ENCODE results near the gene CEP135.
"Not testable (repeated sequence)": the region's sequence is repeated elsewhere in the genome, so short reads cannot be mapped to it uniquely, and the experiment has no call there.

The CEP135 gene

DNA sequence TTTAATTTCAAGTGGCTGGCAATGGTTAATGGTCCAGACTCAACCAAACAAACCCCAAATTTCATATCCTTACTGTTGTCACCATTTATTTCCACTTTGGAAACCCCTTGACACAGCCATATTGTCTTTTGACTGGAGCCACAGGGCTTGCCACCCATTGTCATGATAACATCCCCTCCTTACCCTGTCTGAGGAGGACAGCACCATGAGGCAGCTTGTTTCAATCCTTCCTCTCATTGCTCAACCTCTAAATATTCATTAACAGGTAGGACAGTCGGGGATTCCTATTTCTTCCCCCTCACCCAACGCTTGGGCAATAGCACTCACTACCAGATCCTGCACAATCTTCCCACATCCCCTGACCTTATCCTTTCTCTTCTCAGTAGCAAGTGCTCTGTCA, 92.1 kb downstream of the CEP135 start:
- DNase-seq, result no peak

DNA sequence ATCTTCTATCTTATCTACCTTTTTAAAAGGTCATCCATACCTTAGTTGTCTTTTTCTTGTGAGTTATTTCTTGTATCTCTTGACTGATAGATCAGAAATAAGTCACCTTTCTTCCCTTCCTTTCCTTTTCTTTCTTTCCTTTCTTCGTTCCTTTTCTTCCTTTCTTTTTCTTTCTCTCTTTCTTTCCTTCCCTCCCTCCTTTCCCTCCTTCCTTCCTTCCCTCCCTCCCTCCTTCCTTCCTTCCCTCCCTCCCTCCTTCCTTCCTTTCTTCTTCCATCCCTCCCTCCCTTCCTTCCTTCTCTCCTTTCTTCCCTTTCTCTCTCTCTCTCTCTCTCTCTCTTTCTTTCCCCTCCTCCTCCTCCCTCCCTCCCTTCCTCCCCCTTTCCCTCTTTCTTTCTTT, 93.5 kb downstream of the CEP135 start:
- no peak for DNase-seq

DNA sequence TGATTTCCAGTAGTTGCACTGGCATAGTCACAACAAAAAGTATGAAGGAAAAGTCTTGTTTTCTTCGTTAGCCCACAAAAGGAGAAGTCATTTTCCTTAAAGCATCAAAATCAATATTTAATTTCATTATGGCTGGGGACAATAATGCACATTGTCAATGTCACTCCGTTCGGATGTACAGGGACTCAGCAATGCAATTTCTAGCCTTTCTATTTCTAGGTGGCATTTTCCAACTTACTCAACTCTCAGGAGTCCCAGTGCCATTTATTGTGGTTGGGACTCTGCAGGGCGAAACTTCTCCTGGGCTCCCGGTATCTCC, 99.6 kb downstream of the CEP135 start:
- DNase-seq, result no peak

DNA sequence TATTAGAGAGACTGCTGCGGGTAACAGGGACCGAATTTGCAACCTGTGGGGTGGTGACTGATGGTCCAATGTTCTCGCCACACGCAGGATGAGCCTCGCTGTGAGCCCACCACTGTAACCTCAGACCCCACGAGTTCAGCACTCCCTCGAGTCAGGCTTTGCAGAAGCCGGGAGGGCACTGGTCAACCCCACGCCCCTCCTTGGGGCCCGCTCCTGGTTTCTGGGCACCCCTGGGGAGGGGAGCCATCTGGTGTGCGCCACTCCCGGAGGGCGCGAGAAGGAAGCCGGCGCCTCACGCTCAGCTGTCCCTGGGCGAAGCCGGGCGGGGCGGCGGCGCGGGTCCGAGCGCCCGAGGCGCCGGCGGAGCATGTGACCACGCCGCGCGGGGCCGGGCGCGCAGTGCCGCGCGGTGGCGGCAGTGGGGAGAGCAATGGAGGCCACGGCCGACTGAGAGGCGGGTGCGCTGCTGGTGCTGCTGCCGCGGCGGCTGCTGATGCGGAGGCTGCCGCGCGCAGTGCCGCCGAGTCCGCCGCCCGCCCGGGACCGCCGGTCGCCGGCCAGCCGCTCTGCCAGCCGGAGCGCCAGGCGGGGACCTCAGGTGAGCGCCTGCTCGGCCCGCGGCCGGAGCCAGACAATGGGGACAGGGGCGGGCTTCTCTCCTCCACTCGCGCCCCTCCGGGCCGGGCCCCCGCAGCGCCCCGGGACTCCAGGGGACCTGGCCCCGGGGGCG, 100.1 kb downstream of the CEP135 start:
- peak; percentile 73 for DNase-seq

DNA sequence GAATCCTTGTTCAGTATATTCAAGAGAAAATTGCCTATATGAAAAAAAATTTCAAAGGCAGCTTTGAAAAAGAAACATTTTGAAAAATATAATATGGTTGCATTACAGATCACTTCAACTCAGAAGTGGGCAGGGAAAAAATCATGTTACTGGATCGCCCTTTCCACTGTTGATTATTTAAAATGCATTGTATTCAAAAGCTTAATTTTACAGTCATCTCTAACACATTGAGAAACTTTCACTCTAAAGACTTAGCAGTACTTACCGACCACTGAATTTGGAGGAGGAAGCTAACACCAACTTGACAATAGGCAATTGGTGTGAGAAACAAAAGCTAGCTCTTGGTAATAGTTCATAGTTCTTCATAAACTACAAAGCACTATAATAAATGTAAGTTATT, 101.9 kb downstream of the CEP135 start:
- no peak for DNase-seq

DNA sequence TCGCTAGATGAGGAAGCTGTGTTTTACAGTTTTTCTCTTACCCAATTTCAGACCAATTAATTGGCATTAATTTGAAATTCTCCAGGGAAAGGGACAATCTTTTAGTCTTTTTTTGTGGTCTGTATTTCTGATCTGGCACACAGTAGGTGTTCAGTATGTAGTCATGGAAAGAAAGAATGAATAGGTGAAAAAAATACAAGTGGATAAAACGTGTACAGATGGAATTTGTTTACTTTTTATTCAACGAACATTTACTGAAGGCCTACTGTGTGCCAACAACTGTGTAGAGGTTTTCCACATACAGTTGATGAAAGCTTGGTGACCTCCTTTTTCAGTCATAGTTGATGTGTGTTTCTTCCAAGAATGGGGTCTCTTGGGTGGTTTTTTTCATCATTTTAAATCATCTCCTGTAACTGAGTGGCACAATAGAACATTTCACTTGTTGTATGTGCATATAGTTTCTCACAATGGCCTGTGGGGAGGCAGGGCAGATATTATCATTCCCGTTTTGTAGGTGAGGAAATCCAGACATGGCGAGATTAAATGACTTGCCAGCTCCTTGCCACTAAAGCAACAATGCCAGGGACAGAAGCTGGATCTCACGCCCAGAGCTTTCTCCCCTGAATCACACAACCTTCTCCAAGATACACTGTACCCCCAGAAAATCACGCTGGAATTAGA, 102.4 kb downstream of the CEP135 start:
- DNase-seq, result no peak

DNA sequence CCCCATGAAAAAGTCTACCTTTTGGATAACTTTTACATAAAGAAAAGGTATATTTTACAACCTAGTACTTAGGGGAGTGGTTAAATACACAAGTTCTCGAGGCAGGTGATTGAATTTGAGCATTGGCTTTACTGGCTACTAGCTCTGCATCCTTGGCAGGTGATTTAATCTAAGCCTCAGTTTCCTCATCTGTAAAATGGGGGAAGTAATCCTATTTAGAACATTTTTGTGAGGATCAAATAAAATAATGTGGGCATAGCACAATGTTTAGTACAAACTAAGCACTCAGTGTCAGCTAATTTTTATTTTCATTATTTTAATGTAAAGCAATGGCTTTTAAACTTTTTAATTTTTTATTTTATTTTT, 102.9 kb downstream of the CEP135 start:
- no peak for DNase-seq

DNA sequence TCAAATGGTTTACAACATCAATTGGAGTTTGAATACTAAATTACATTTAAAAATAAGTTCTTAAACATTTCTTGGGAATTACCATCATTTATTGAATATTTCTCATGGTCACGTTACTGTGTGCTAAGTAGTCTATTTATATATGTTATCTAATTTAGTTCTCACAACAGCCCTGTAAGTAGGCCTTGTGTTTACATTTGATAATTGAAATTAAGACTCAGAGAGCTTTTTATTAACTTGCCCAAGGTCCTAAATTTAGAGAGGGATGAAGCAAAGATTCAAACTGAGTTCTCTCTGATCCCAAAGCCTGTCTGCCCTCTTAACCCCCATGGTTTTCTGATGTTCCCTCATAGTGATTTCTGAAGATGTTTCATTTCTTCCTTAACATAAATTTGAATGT, 103.7 kb downstream of the CEP135 start:
- DNase-seq, result no peak

DNA sequence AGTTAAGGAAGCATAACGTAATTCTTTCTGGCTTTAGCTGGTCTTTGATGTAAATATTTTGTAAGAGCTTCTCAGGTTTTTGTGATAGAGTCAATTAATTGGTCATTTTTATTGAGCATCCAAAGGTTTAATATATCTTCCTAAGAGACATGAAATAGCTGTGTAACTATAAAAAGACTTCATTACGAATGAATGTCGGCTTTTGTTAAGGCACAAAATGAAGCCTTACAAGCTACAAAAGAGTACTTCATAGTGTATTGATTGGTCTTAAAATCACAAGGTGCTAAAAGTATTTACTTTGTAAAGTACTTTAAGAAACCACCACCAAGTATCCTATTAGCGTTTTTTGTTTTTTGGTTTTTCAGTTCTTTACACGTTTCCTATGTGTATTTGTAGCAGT, 104.2 kb downstream of the CEP135 start:
- no peak for DNase-seq

DNA sequence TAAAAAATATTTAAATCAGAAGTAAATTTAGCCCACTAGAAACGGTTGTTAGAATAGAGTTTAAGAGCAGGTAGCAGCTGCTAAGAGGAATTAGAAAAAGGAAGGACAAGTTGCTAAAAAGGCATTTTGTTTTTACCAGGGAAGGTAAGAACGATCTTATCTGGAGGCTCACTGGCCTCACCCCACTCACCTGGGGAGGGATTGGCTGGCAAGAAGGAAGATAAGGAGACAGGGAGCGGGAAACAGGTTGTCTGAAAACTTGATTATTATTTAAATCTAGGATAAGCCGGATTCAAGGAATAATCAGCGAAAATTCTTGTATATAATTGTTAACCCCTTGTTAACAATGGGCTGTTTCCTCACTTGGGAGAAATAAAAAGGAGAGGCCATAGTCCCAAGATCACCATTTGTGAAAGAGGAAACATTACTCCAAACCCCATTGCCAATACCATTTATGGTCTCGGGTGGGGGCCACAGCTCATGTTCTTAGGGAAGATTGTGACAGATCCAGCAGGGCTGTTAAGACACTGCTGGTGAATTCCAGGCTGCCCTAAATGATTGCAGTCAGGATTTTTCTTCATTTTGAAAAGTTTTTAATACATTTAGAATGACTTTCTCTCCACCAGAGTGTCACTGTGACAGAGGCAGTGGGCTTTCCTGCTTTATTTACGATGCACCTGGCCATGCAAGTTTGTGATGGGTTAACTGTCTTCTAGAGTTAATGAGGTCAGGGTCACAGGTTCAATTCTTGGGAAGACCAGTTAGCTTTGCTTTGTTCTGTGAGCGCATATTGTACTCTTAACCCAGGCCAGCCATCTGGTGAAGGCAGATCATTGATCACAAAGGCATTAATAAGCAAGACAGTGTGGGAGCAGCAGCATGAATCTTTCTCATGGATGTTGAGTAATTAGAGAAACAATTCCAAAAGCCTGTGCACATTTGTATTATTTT, 106.6 kb downstream of the CEP135 start:
- DNase-seq, result no peak

DNA sequence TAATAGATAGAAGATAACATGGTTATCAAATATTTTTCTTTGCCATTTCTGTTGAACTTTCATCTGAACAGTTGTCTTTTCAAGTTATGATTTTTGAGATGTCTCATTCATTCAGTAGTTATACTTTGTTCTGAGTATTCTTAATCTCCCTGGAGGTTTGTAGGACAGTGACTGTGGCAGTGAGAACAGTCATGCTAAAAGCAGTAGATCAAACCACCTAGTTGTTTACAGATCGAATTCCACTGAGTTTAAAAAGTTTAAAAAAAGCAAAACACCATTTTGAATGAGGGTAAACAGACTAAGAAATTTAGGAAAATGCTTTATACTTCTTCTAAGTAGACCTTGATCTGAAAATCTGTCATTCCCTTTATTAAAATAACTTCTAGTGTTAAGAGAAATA, 107.2 kb downstream of the CEP135 start:
- DNase-seq, result no peak

DNA sequence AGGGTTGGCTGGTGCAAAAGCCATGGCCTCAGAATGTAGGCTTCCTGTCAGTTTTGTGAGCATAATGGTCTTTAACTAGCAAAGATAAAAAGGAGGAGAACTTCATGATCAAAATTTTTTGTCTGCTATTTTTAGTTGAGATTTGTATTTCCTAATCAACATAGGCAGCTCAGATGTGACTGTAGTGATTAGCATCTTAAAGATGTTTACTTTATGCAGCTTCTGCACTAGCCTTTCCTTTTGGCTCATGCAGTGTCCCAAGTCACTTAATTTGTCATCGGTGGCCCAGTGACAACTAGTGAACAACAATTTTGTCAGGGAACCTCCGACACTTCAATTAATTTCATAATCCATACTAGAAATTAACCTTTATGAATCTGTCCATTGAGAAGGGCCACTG, 109.8 kb downstream of the CEP135 start:
- no peak for DNase-seq

DNA sequence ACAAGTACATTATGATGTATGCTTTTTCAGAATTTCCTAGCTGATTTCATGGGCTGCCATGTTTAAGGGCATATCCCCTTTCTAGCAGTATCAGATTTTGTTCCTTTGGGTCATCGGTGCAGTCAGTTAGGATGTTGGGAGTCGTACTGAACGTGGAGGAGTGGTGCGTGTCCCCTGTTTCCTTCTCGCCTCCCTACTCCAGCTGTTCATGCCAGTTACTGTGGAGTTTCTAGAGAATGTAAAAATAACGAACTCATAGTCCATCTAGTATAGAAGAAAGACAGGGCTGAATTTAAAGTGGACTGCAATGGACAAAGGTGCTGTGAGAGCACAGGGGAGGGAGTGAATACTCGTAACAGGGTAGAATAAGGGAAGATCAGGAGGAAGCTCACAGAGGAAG, 111.3 kb downstream of the CEP135 start:
- DNase-seq, result no peak

DNA sequence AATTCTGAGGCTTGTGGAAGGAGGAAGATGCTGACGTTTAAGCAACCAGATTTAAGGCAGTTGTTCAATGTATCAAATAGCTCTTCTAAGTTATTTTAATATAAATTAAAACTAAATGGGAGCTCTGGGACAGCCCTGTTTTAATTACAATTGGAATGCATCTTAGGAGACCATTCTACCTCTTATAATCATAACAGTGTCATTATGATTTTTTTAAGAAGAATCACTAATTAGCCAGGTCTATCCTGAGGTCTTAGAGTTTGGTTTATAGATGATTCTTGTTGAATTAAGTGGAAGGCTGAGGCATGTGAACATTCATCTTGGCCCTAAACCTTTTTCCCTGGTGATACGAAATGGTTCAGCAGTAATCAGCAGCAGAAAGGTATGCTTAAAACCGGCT, 113.4 kb downstream of the CEP135 start:
- no peak for DNase-seq

DNA sequence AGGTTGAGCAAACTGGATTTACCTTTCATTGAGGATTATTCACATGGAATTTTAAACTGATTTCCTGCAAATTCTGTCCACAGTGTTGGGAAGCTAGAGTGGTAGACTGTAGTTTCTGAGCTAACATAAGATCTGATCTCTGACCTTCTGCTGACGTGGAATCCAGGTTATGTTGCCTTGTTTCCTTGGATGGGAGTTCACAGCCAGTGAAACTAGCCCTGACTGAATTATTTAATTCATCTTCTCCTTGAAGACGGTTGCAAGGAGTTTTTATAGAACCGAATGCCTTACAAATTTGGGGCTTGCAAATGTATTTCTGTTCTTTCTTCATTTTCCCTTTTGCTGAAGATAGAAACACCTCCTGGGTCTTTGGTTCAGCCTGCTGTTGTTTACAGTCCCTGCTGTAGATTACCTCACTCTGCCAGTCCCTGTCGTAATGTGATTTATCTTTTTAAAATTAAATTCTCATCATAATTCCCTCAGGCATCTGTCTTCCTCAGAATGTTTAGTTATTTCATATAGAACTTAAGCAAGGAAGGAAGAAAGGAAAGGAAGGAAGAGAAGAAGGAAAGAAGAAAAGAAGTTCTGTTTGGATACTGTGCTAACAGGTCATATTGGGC, 113.9 kb downstream of the CEP135 start:
- DNase-seq, result no peak

DNA sequence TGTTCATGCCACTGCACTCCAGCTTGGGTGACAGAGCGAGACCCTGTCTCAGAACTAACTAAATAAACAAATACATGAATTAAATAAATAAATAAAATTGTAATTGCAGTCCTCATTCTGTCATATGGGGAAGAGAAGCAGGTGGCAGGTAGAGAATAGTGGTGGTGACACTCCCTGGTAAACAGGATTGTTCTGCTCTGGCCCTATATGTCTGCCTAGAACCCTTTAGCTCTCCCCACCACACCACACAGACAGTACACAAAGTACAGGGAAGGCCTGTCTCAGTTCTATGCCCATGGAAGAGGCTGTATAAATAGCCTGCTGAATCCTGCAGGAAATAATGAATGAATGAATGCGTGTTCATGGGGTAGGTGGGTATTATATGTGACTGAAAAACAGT, 117.7 kb downstream of the CEP135 start:
- DNase-seq, result no peak

DNA sequence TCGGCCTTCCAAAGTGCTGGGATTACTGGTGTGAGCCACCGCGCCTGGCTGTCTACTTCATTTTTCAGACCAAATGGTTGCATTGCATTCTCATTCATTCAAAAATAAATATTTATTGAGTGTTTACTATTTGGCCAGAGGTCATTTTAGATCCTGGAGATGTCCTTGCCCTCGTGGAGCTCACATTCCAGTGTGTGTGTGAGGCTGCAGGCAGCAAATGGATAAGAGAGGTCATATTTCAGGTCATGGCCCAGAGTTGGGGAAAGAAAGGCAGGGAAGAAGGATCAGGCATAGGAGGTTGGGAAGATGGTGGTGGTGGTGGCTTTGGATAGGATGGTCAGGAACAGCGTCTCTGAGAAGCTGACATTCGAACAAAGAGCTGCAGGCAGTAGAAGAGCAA, 119.1 kb downstream of the CEP135 start:
- DNase-seq, result no peak

DNA sequence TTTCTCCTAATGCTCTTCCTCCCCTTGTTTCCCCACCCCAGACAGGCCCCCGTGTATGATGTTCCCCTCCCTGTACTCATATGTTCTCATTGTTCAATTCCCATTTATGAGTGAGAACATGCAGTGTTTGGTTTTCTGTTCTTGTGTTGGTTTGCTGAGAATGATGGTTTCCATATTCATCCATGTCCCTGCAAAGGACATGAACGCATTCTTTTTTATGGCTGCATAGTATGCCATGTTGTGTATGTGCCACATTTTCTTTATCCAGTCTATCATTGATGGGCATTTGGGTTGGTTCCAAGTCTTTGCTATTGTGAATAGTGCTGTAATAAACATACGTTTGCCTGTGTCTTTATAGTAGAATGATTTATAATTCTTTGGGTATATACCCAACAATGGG, 124.0 kb downstream of the CEP135 start:
- DNase-seq, result not testable (repeated sequence)

DNA sequence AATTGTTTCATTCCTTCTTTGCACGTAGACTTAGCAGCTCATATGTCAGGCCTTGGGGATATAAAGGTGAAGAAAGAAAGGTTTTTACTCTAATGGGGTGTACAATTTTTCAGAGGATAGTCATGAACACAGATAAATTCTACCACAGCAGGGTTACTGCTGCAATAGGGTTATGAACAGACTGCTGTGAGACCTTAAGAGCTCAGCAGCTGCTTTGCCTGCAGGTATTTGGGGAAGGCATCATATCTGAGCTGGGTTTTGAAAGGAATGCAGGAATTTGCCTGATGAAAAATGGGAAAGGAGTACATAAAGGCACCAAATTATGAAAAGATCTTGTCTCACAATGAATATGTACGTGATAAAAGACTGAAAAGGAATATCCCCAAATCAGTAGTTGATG, 128.9 kb downstream of the CEP135 start:
- no peak for DNase-seq

DNA sequence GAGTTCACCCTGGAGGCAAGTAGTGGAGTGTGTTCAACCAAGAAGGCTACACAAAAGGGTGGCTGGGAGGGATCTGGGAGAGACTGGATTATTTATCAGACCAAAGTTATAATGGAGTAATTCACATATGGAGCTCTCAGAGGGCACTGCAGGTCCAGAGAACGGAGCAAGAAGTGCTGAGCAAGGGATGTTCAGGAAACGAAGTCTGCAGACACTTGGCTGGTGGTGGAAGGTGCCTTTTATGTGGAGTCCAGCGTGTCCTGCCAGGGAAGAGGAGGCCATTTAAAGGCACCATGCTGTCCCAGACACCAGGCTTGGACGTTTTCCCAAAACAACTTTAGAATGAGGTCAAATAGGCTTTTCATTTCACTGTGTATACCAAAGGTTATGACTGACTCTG, 130.1 kb downstream of the CEP135 start:
- DNase-seq, result no peak

DNA sequence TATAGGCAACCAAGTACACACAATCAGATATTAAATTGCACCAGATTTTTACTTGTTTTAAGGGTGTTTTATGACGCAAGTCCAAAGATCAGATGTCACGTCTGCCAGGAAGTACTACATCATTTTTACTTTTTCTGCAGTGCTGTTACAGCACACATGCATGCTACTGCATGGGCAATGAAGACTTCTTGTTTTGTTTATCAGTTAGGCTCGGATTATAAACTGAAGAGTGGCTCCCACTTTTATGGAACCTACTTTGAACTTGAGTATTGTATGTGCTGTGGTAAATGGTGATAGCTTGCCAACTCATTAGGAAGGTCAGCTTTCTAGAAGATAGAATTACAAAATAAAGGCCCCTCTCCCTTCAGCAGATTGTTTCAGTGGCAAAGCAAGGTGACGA, 131.6 kb downstream of the CEP135 start:
- DNase-seq, result no peak

DNA sequence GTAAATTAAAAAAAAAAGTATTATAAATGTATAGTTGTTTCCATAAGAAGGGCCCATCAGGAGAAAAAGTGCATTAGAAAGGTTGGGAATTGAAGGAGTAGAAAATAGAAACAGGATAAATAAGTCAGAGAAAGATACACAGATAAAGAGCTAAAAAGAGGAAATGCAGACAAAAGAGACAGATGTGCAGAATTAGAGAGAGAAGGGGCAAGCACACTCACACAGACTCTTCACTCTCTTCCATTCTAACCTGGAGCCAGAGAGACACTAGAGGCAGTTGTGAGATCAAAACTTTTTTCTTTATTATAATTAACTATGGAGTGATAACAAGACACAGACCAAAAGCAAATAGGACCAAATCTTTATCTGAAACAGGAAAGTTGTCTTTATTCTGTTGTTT, 134.1 kb downstream of the CEP135 start:
- DNase-seq, result no peak

Measured in NCI-H1436 (cell line).